T follicular helper cell (primary cell): ENCODE measurements around the gene ACY1.

ENCODE experiments used
- DNase-seq: peaks from one replicate; pipeline ENCODE4 v3.0.0-alpha.2; 2020; ENCODE audit warnings: low read depth

The ACY1 gene

GRCh38 chr3:51963951-51964451, 19.3 kb upstream of the ACY1 start:
- DNase-seq: no peak

- no peak for DNase-seq
These were observed 18.8 kb upstream of the ACY1 start for GRCh38 chr3:51964521-51964920.

DNA sequence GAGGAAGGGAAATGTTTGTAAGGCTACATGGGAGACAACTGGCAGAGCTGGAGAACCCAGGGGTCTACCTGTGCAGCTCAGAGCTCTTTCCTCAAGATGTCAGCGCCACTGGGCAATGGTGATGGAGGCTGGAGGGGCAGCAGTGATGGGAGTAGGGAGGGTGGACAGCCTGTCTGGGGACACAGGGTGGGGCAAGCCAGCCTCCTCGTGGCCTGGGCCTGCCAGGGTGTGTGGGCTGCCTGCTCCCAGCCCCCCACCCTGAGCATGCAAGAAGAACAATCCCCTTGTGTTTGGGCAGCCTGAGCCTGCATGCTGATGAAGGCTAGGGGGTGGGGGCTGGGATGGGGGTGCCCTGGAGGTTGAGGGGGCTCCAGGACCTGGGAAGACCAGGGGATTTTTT, 17.3 kb upstream of the ACY1 start:
- no peak for DNase-seq

DNA sequence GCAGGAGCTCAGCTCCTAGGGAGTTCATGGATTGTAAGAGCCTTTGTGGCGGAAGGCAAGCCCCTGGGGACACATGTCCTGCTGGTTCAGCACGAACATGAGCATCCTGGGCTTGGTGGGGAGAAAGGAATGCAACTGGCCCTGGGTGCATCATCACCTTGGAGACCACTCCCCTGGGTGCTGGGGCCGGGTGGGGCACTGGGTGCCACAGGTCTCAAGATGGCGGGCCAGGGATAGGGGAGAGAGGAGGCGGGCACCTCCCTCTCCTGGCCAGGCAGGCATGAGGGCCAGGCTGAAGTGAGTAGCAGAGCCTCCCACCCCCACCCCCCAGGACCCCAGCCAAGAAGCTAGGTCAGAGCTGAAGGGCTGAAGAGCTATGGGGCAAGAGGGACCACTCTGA, 16.8 kb upstream of the ACY1 start:
- DNase-seq: no peak

DNA sequence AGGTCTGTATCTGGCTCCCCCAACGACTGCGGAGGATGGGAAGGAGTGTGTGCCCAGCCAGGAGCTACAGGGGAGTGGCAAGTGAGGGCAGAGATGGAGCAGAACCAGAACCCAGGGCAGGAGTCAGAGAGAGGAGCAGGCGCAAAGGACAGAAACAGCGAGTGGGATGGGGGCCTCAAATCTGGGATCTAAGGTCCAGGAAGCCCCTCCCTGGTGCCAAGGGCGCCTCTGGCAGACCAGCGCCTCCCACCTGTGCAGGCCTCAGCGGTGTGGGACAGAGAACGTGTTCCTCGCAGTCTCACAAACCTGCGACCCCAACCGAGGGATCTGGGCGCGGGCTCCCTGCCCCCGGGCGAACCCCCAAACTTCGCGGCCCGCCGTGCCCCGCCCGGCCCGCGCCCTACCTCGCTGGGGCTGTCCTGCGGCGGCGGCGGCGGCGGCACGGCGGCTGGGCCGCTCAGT, 16.4 kb upstream of the ACY1 start:
- no peak for DNase-seq

GRCh38 chr3:51967384-51968169, 15.8 kb upstream of the ACY1 start, which contains the start of gene PCBP4:
Gene PCBP4 (minus strand): TSS chr3:51967454. CDS start chr3:51961240, 6,214 bp downstream.
- DNase-seq: peak; percentile 33

- DNase-seq: no peak
These were observed 15.1 kb upstream of the ACY1 start for GRCh38 chr3:51968170-51968775.

- DNase-seq: no peak
These were observed 14.3 kb upstream of the ACY1 start for GRCh38 chr3:51968883-51969678.

DNA sequence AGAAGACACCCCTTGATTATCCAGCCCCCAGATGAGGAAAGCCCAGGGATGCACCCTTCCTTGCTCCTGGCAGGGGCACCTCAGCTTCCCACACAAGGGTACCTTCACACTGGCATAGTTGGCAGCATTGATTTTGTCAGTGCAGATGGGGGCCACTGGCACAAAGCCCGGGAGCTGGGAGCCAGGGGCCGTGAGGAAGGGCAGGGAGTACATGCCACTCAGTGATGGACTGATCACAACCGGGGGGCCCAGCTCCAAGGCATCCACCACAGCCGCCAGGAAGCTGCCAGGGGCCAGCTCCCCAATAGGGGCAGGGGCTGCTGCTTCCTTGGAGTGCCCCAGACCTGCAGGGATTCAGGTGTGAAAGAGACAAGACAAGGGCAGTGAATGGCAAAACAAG, 13.5 kb upstream of the ACY1 start:
- DNase-seq: no peak

DNA sequence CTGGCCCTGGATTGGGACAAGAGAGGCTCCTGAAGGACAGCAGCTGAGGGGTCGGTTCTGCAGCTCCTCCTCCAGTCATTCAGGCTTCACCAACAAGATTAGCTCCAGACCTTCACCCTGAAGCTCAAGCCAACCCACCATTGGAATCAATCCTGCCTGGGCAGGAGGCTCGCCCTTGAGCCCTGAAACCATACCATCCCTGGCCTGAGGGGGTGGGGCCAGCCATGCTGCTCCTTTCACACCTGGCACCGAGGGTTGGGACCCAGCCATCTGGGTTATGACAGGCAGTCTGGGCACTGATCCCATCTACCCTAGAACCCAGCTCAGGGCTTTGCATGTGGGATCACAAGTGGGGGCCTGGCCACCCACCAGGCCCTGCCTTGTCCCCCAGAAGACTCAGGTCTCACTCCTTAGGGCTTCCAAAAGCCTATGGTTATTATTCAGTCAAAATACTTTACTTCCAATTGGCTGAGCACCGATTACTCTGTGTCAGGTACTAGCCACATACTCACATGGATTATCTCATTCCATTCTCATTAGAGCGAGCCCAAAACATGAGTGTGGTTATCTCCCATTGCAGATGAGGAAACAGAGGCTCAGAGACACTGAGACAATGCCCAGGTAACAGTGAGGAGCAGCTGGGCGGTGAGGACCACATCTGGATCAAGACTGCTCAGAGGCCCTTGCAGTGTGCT, 12.6 kb upstream of the ACY1 start:
- no peak for DNase-seq

DNA sequence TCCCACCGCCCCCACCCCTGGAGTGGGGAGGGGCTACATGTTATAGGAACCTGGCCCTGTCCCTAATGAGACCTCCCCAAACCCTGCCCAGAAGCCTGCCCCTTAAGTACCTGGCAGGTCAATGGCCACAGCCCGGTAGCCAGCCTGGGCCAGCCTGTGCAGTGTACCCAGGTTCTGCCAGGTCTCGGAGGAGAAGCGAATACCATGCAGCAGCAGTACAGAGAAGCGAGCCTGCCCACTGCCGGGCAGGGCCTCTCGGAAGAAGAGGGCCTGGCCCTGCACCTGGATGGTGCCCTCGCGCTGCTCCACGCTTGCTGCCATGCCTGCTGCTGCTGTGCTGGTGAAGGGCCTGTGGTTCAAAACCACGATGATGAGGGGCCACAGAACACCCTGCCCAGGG, 12.0 kb upstream of the ACY1 start:
- DNase-seq: no peak

DNA sequence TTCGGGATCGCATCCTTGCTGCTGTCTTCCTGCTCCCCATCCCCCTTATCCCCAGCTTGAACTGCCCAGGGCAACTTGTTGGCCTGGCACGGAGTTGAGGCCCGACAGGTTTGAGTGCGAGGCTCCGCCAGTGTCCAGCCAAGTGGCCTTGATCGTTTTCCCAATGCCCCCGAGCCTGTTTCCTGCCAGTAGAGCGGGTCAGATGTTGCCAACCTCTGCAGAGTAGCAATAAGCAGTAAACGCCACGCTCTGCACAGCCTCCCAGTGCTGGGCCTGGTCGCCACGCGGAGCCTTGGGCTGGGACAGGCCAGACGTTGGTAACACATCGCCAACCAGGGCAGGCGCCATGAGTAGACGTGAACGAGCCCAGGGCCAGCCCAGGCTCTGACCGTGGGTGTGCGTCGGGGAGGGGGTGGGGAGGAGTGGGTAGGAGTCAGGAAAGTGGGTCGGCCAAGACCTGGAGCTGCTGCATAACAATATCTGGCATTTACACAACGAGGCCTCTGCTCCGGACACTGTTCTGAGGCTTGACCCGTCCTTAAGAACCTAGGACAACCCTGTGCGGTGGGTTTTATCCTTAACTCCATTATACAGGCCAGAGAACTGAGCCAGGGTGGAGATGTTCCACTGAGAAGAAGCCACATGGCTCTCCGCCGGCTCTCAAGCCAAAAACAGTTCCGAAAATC, 8.9 kb upstream of the ACY1 start:
- DNase-seq: no peak

- peak; percentile 57 for DNase-seq
These were observed 8.1 kb upstream of the ACY1 start, which contains the start of gene ABHD14A for GRCh38 chr3:51974963-51975851. Gene ABHD14A (plus strand): TSS chr3:51975064. CDS start chr3:51975136, 72 bp downstream.

DNA sequence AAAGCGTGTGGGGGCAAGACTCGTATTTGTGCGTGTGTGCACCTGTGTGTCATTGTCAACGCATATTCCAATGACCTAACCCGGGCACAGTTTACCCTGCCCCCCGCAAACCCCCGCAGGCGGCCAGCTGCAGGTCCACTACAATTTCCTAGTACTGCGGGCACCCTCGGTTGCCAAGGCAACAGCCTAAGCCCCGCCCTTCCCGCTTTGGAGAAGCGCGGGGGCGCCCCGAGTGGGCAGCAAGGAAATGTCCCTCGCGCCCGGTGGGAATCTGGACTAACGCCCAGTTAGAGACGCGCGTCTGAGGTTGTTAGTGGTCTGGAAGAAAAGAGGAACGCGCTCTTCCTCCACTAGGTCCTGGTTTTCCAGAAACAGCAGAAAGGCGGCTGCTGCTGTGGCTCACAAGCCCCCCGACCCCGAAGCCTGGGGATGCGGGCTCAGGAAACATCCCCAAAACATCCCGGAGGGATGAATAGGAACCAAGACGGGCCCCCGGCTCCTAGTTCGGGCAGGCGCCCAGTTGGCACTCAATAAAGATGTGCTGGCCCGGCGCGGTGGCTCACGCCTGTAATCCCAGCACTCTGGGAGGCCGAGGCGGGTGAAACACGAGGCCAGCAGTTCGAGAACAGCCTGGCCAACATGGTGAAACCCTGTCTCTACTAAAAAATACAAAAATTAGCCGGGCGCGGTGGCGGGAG, 7.3 kb upstream of the ACY1 start:
- no peak for DNase-seq

GRCh38 chr3:51977446-51978142, 5.7 kb upstream of the ACY1 start:
- DNase-seq: no peak

DNA sequence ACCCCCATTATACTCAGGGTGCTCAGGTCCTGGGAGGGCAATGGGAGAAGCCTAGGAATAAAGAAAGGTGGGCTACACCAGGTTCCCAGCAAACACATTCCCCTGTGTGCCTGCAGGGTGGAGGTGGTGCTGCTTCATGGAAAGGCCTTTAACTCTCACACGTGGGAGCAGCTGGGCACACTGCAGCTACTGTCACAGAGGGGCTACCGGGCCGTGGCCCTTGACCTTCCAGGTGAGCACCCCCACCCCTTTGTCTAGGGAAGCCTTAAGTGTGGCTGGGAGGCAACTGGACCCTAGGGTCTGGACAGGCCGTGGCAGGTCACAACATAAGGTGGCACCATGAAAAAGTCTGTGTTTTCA, 5.2 kb upstream of the ACY1 start:
- no peak for DNase-seq

DNA sequence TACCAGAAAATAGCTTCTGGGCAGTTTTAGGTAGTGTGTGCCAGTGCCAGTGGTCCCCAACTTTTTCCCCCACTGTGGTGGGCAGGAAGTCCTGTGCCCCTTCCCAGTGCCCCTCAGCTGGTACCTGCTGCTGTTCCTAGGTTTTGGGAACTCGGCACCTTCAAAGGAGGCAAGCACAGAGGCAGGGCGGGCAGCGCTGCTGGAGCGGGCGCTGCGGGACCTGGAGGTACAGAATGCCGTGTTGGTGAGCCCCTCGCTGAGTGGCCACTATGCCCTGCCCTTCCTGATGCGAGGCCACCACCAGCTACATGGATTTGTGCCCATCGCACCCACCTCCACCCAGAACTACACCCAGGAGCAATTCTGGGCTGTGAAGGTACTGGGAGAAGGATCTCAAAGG, 3.1 kb upstream of the ACY1 start:
- no peak for DNase-seq

- DNase-seq: no peak
These were observed 940 bp upstream of the ACY1 start for GRCh38 chr3:51982352-51982837.
